Effector CD8-positive, alpha-beta T cell (primary cell): ENCODE results near the gene MGAT5.

Experiments
- DNase-seq: peaks from one replicate; lab custom pipeline; 2025; lab: John Stamatoyannopoulos, UW

MGAT5 gene

GRCh38 chr2:134421556-134422328 is 167.9 kb downstream of the MGAT5 start:
- no peak for DNase-seq

- no peak for DNase-seq
Measured at GRCh38 chr2:134425724-134426496, 172.0 kb downstream of the MGAT5 start.

GRCh38 chr2:134426721-134427120 is 172.8 kb downstream of the MGAT5 start:
- no peak for DNase-seq

- no peak for DNase-seq
Measured at GRCh38 chr2:134429886-134430285, 176.0 kb downstream of the MGAT5 start.

- DNase-seq: no peak
Measured at GRCh38 chr2:134431838-134432434, 178.1 kb downstream of the MGAT5 start.

GRCh38 chr2:134432435-134432883 is 178.6 kb downstream of the MGAT5 start:
- DNase-seq: no peak

- DNase-seq: no peak
Measured at GRCh38 chr2:134433469-134433868, 179.6 kb downstream of the MGAT5 start.

- no peak for DNase-seq
Measured at GRCh38 chr2:134433979-134434378, 180.1 kb downstream of the MGAT5 start.

- DNase-seq: no peak
Measured at GRCh38 chr2:134435505-134435904, 181.6 kb downstream of the MGAT5 start.

- no peak for DNase-seq
Measured at GRCh38 chr2:134435936-134436335, 182.1 kb downstream of the MGAT5 start.

GRCh38 chr2:134436706-134437105 is 182.8 kb downstream of the MGAT5 start:
- DNase-seq: no peak

GRCh38 chr2:134438371-134438770 is 184.5 kb downstream of the MGAT5 start:
- no peak for DNase-seq

GRCh38 chr2:134440336-134440909 is 186.6 kb downstream of the MGAT5 start:
- DNase-seq: no peak

- no peak for DNase-seq
Measured at GRCh38 chr2:134441153-134441863, 187.4 kb downstream of the MGAT5 start.

- DNase-seq: no peak
Measured at GRCh38 chr2:134443814-134444480, 190.1 kb downstream of the MGAT5 start.

GRCh38 chr2:134445116-134445515 is 191.2 kb downstream of the MGAT5 start:
- no peak for DNase-seq

- DNase-seq: no peak
Measured at GRCh38 chr2:134445985-134446382, 192.1 kb downstream of the MGAT5 start.

GRCh38 chr2:134446383-134447017 is 192.6 kb downstream of the MGAT5 start:
- no peak for DNase-seq

GRCh38 chr2:134447669-134448068 is 193.8 kb downstream of the MGAT5 start:
- DNase-seq: no peak

- no peak for DNase-seq
Measured at GRCh38 chr2:134448650-134449049, 194.8 kb downstream of the MGAT5 start.

- no peak for DNase-seq
Measured at GRCh38 chr2:134449157-134449556, 195.3 kb downstream of the MGAT5 start.
